BLaER1 (cell line): Measurements from ENCODE around the gene STYXL1.
"Not testable (repeated sequence)": the region's sequence is repeated elsewhere in the genome, so short reads cannot be mapped to it uniquely, and the experiment has no call there.

Source experiments
- H3K27ac ChIP-seq: shearing (Covaris generic); formaldehyde crosslinking; 2 replicates; pipeline ENCODE4 v1.8.1; 2022
- H3K27me3 ChIP-seq: shearing (Covaris generic); formaldehyde crosslinking; 2 replicates; pipeline ENCODE4 v1.8.1; 2022
- H3K36me3 ChIP-seq: shearing (Covaris generic); formaldehyde crosslinking; 2 replicates; pipeline ENCODE4 v1.8.1; 2022
- H3K4me1 ChIP-seq: shearing (Covaris generic); formaldehyde crosslinking; 2 replicates; pipeline ENCODE4 v1.8.1; 2022
- H3K4me2 ChIP-seq: shearing (Covaris generic); formaldehyde crosslinking; 2 replicates; pipeline ENCODE4 v1.8.1; 2022
- H3K4me3 ChIP-seq: shearing (Covaris generic); formaldehyde crosslinking; 2 replicates; pipeline ENCODE4 v1.8.1; 2022
- H3K9ac ChIP-seq: shearing (Covaris generic); formaldehyde crosslinking; 2 replicates; pipeline ENCODE4 v1.8.1; 2022
- H3K9me3 ChIP-seq: shearing (Covaris generic); formaldehyde crosslinking; 2 replicates; pipeline ENCODE4 v1.8.1; 2022
- H4K20me1 ChIP-seq: shearing (Covaris generic); formaldehyde crosslinking; 2 replicates; pipeline ENCODE4 v1.8.1; 2022
- Cebpa-rat ChIP-seq: shearing (Covaris generic); IDR thresholded peaks from 2 replicates; pipeline ENCODE4 v1.8.1; 2022

The STYXL1 gene

DNA sequence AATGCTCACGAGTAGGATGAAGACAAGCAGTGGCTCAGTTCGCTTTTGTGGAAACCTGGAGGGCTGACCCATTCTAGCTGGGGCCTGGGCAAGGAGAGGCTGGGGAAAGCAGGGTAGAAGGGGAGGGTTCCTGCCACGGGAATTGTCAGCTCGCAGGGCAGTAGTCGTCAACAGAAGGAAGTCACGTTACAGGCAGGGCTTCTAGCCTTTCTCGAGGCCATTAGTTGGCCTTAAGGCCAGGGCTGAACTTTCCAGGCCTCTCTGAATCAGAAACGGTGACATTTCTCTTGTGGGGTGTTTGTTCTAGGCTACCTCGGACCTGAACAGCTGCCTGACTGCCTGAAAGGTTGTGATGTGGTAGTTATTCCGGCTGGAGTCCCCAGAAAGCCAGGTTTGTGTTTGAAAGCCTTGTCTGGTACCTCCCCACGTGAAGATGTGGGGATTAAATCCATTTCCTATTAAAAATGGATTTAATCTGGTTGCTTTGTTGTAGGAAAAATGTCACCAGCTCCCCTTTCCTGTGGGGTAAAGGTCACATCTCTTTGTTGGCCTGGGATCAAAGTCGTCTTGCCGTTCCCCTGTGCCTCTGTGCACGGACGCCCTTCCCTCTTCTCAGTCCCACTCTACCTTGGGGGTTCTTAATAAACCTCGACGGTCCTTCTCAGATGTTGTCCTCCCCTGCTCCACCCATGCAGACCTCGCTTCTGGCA, 9.5 kb upstream of the STYXL1 start:
- no peaks in the 10 kb centered on the region for H3K4me1 ChIP-seq

DNA sequence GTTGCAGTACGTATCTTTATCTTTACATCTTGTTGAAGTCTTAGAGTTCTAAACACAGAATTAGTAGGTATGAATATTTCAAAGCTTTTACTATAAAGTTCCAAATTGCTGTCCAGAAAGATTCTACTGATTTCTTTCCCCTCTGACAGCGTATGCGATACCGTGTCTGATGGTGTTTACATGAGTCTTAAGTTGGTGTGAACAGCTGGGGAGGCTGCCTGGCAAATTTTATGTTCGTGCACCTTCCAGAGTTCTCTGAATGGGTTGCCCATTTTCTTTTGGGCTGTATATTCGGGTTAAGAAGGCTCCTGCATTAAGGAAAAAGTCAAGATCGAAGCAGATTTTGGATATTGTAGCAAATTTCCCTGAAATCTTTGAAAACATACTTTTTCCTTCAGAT, 8.4 kb upstream of the STYXL1 start:
- no peak for TF ChIP-seq Cebpa-rat
- Histone ChIP-seq H3K4me1 (no peaks in the 10 kb centered on the region), H3K9ac (no peak overlapping the region), H3K9me3 (no peaks in the 10 kb centered on the region), H4K20me1 (peaks cover 98% of the 10 kb centered on the region), H3K27me3 (no peaks in the 10 kb centered on the region), H3K4me3 (no peak overlapping the region), H3K4me2 (no peak overlapping the region), H3K27ac (no peak overlapping the region), H3K36me3 (peaks cover 98% of the 10 kb centered on the region)

More for the DNA sequence above, 9.5 kb upstream of the STYXL1 start:
- peaks cover 96% of the 10 kb centered on the region for H4K20me1 ChIP-seq
- H3K9me3 ChIP-seq: no peaks in the 10 kb centered on the region
- no peak overlapping the region for H3K27ac ChIP-seq
- no peak for TF ChIP-seq Cebpa-rat
- no peaks in the 10 kb centered on the region for H3K27me3 ChIP-seq
- peaks cover 100% of the 10 kb centered on the region for H3K36me3 ChIP-seq
- no peak overlapping the region for H3K4me2 ChIP-seq
- no peak overlapping the region for H3K9ac ChIP-seq
- H3K4me3 ChIP-seq: no peak overlapping the region

DNA sequence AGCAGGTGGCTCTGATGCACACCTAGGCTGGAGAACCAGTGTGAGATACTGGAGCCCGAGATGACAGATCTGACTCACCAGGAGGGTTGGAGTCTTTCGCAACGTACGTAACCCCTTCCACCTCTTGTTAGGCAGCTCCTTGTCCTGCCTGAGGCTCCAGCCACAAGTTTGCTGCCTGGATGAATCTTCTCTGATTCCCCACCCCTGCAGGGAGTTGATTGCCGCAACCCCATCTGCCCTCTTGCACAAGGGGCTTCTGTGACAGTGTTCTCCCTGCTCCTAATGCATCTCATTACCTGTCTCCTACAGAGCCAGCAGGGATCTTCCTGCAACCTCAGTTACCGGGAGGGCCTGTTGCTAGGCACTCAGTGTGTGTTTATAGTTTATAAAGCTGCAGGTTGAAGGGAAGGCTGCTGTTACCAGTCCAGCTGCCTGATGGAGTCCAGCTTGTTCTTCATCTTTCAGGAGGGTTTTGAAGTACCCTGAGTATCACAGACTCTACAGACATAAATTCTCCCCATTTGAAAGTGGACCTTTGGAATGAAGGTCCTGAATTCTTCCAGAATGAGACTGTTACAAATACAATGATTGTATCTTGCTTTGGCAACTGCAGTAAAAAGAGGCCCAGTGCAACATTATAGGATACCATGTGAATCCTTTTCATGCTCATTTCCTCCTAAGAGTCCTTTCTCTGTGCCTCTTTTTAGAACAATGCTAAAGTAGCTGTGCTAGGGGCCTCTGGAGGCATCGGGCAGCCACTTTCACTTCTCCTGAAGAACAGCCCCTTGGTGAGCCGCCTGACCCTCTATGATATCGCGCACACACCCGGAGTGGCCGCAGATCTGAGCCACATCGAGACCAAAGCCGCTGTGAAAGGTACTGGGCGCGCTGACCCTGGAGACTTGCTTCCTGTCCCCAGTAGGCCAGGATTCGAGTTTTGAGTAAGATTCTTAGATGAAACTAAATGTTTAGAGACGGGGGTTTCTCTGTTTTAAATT, 6.6 kb upstream of the STYXL1 start:
- no peak overlapping the region; the same call in 1 of the 2 replicates for H3K9ac ChIP-seq
- TF ChIP-seq Cebpa-rat: 0 out of 2 replicates have a peak, but pooled peaks have one; percentile 25
- H3K36me3 ChIP-seq: peaks cover 98% of the 10 kb centered on the region
- H3K27me3 ChIP-seq: no peaks in the 10 kb centered on the region
- H3K27ac ChIP-seq: no peak overlapping the region
- H3K9me3 ChIP-seq: no peaks in the 10 kb centered on the region
- H3K4me1 ChIP-seq: peaks cover 3% of the 10 kb centered on the region
- peaks cover 98% of the 10 kb centered on the region for H4K20me1 ChIP-seq
- no peak overlapping the region for H3K4me3 ChIP-seq
- H3K4me2 ChIP-seq: no peak overlapping the region

DNA sequence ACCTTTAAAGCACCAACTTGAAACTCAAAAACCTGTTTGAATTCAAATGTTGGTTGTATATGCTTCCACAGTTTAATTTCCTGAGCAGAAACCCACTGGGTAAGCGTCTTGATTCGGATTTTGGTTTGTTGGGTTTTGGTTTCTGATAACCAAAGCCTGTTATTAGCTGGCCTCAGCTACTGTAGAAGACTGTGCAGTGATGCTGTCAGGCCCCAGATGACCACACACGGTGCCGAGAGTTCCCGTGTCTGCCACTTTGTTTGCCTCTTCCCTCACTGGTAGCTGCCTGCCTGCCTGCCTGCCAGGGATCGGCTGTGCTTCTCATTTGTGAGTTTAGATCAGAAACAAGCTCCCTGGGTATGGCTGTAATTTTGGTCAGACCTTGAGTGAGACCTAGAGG, 5.7 kb upstream of the STYXL1 start:
- H3K4me1 ChIP-seq: peaks cover 11% of the 10 kb centered on the region
- no peak overlapping the region for H3K9ac ChIP-seq
- H4K20me1 ChIP-seq: peaks cover 94% of the 10 kb centered on the region
- peaks cover 93% of the 10 kb centered on the region for H3K36me3 ChIP-seq
- no peaks in the 10 kb centered on the region for H3K9me3 ChIP-seq
- no peak overlapping the region for H3K27ac ChIP-seq
- H3K4me3 ChIP-seq: no peak overlapping the region
- TF ChIP-seq Cebpa-rat: no peak
- no peak overlapping the region for H3K4me2 ChIP-seq
- H3K27me3 ChIP-seq: no peaks in the 10 kb centered on the region

DNA sequence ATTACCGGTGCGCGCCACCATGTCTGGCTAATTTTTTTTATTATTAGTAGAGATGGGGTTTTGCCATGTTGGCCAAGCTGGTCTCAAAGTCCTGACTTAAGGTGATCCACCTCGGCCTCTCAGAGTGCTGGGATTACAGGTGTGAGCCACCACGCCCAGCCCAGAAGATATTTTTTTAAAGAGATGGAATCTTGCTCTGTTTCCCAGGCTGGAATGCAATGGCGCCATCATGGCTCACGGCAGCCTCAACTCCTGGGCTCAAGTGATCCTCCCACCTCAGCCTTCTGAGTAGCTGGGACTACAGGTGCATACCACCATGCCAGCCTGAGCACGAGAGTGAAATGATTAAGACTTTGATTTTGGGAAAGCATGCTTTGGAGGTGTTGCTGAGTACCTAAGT, 4.9 kb upstream of the STYXL1 start:
- not testable (repeated sequence) for H3K9me3 ChIP-seq, H3K27ac ChIP-seq, H3K4me3 ChIP-seq, H3K9ac ChIP-seq, H3K4me2 ChIP-seq, H3K27me3 ChIP-seq
- Histone ChIP-seq H3K4me1 (peaks cover 11% of the 10 kb centered on the region), H4K20me1 (peaks cover 87% of the 10 kb centered on the region), H3K36me3 (peaks cover 85% of the 10 kb centered on the region)

DNA sequence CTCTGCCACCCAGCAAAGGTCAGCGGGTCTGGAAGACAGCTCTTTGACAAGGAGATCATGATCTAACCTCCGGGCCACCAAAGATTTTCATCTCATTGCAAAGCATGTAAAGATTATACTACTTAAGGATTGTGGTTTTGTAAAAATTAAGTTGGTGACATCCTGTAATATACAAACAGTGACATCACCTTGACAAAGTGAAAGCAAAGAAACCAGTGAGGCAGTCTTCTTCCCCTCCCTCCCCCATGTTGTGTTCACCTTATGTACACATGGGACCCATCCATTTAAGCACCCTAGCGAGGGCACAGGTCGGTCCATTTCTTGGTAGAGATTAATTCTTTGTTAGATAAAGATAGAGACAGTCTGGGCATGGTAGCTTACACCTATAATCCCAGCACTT, 4.0 kb upstream of the STYXL1 start:
- TF ChIP-seq Cebpa-rat: no peak
- Histone ChIP-seq H3K4me2 (no peak overlapping the region), H3K27me3 (no peaks in the 10 kb centered on the region), H3K4me3 (no peak overlapping the region), H3K9ac (no peak overlapping the region), H3K9me3 (no peaks in the 10 kb centered on the region), H3K36me3 (peaks cover 77% of the 10 kb centered on the region), H3K27ac (no peak overlapping the region), H3K4me1 (peaks cover 14% of the 10 kb centered on the region), H4K20me1 (peaks cover 79% of the 10 kb centered on the region)

DNA sequence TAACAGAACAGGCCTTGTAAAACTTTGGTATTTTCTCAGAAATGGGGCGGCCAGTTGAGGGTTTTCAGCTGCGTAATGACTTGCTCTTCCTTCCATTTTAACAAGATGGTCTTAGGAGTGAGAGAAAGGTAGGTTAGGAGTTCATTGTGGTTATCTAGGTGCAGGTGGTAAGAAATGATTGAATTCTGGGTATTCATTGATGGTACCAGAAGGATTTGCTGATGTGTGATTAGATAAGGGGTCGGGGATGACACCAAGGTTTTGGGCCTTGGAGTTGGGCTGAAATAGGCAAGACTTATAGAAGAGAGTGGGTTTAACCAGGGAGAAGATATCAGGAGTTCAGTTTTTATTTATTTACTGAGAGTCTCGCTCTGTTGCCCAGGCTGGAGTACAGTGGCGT, 2.7 kb upstream of the STYXL1 start:
- Histone ChIP-seq H3K27ac (no peak overlapping the region), H4K20me1 (peaks cover 69% of the 10 kb centered on the region), H3K27me3 (no peaks in the 10 kb centered on the region), H3K36me3 (peaks cover 67% of the 10 kb centered on the region), H3K9ac (no peak overlapping the region), H3K4me3 (no peak overlapping the region), H3K4me1 (peaks cover 27% of the 10 kb centered on the region), H3K4me2 (no peak overlapping the region), H3K9me3 (no peaks in the 10 kb centered on the region)
- no peak for TF ChIP-seq Cebpa-rat

DNA sequence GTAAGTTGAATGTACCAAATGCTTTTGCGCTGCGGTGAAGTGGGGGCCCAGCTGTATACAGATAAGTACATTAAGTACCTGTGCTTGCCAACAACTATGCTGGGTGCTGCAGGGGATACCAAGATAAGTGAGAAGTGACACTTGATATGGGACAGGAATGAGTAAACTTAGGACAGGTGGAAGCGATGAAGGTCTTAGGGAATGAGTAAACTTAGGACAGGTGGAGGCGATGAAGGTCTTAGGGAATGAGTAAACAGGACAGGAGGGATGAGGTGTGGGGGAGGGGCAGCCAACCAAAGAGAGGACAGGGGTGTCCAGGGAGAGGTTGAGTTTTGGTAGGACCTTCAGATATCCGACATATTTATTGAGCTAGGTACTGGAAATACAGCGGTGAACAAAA, 1.5 kb upstream of the STYXL1 start:
- peak overlapping the region; percentile 92 for H3K4me3 ChIP-seq
- H3K4me1 ChIP-seq: peaks cover 31% of the 10 kb centered on the region
- peaks cover 63% of the 10 kb centered on the region for H3K36me3 ChIP-seq
- no peak for TF ChIP-seq Cebpa-rat
- H3K9ac ChIP-seq: peak overlapping the region; percentile 95; the same call in 1 of the 2 replicates
- no peaks in the 10 kb centered on the region for H3K9me3 ChIP-seq
- H4K20me1 ChIP-seq: peaks cover 69% of the 10 kb centered on the region
- no peaks in the 10 kb centered on the region for H3K27me3 ChIP-seq
- peak overlapping the region; percentile 86 for H3K4me2 ChIP-seq
- no peak overlapping the region for H3K27ac ChIP-seq

DNA sequence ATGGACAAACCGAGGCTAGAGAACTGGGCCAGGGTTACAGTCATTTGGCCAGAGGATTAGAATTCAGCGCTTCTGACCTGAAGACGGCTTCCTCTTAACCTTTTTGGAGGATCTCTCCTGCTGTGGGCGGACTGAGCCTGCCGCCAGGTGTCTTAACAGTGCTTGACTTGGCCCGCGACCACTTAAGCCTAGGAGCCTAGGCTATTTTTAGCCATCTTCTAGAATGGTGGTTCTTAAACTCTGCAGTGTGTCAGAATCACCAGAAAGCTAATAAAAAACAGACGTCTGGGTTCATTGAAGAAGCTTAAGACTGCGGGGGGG, 828 bp upstream of the STYXL1 start:
- Histone ChIP-seq H3K4me3 (peak overlapping the region; percentile 92), H3K27ac (peak overlapping the region; percentile 96), H4K20me1 (peaks cover 69% of the 10 kb centered on the region), H3K36me3 (peaks cover 63% of the 10 kb centered on the region), H3K9me3 (no peaks in the 10 kb centered on the region), H3K4me1 (peaks cover 31% of the 10 kb centered on the region), H3K4me2 (peak overlapping the region; percentile 86), H3K9ac (peak overlapping the region; percentile 95), H3K27me3 (no peaks in the 10 kb centered on the region)
- TF ChIP-seq Cebpa-rat: no peak

DNA sequence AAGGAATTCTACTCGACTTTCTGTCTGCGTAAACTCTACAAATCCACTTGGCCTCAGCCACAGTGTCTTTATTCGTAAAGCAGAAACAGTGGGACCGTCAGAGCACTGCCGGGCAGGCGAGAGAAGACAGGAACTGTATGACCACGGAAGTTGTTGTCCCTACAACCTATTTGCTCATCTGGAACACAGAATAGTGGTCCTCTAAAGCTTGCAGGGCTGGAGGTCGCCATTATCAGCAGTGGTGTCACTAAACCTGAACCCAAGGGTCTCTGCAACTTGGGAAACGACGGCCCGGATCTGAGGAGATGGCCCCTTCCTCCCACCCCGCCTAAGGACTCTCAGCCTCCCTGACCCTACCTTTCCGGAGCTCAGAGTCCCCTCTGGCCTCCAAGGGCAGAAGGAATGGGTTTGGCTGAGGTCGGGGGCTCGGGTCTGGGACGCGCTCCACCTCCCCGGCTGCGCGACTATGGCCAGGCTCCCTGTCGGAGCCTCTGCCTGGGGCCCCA, 442 bp downstream of the STYXL1 start:
- Histone ChIP-seq H3K27ac (peak overlapping the region; percentile 96), H3K9ac (peak overlapping the region; percentile 95), H3K36me3 (peaks cover 57% of the 10 kb centered on the region), H3K4me3 (peak overlapping the region; percentile 92), H3K27me3 (no peaks in the 10 kb centered on the region), H3K4me2 (peak overlapping the region; percentile 86), H4K20me1 (peaks cover 69% of the 10 kb centered on the region), H3K9me3 (no peaks in the 10 kb centered on the region), H3K4me1 (peaks cover 31% of the 10 kb centered on the region)
- no peak for TF ChIP-seq Cebpa-rat
